ENCODE measurements around the gene PCGF5.
"Not testable (repeated sequence)": the region's sequence is repeated elsewhere in the genome, so short reads cannot be mapped to it uniquely, and the experiment has no call there.

PCGF5 gene

DNA sequence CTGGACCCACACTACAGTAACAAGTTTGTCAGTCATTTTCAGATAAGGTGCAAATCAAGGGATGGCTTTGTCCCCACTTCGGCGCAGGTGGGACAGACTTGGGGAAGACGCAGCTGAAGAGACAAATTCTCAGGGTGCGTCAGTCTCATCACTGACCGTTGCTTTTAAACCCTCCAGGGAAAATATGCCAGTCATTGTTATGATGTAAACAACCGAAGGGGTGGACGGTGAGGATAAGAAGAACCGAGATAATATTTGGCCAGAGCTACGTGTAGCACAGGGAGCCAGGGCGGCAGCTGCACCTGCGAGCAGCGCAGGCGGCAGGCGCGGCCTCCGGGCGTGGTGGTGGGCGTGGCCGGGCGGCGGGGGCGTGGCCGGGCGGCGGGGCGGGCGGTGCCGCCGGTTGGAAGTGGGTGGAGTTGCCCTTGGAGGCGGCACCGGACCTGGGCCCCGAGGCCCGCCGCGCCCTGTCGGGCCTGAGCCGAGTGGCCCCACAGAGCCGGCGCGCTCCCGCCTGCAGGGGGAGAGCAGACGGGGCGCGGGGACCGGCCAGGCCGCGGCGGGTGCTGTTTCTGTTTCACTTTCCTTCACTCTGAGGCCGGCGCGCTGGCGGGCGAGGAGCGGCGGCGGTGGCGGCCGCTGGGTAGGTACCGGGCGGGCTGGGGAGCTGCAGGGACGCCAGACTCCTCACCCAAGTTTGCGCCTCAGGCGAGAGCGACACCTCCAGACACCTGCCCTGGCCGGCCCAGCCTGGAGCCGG lies at the start of gene PCGF5:
Gene PCGF5, plus strand, starts transcription at position 470 of the 760 bp plus-strand sequence. CDS start 2,209 bp downstream, outside the sequence.
- peak; percentile 91 to 96 for DNase-seq

DNA sequence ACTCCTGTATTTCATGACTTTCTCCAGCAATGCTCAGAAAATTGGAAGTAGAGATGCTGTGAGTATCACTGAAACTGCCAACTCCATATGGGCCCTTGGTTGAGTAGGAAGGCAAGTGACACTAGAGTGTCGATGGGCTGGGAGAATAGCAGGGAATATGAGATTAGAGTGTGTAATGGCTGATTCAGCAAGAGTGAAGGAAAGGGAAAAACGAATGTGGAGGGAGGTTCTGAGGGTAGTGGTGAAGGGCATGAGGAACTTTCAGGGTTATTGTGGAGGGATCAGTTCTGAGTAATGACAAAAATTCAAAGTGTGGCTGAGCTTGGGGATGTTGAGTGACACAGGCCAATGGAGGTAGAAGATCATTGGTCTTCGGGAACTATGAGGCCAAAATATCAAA lies 49.0 kb upstream of the PCGF5 start:
- no peak for DNase-seq

GRCh38 chr10:91172348-91172747 lies 48.1 kb upstream of the PCGF5 start:
- DNase-seq = no peak

DNA sequence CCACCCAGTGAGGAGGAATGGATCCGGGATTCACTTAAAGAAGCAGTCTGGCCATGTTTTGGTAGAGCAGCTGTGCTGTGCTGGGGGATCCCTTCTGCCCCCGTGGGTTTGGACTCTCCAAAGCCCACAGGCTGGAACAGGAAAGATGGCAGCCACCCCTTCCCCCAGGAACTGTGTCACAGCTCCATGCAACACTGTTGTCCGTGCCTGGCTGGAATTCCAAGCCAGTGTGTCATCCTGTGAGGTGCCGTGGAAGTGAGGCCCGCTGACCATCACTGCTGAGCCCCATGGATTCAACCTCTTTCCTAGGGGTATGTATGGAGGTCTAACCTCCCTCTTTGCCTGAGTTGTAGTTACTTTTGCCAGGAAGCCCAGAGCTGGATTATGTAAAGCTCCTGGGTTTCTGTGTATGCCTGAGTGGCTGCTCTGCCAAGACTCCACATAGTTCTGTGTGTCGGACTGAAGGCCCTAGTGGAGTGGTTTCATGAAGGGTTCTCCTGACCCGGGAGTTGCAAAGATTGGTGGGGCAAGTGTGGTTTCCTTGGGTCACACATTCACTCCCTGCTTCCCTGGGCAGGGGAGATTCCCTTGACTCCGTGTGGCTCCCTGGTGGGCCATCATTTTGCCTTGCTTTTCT lies 35.1 kb upstream of the PCGF5 start:
- DNase-seq = no peak

DNA sequence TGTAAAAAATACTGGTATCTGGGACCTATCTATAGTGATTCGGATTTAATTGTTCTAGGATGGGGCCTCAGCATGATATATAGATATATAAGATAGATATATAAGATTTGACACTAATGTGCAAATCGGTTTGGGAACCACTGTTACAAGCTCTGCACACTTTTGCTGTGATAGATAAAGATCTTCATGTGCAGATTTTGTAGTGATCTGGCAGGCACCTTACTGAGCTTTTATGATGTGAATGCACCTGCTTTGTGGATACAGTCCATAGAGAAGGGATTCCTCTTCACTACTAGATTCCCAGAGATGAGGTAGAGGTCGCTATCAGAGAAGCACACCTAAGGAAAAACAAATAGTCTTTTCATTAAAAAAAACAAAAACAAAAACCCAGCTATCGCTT lies 33.3 kb upstream of the PCGF5 start:
- no peak for DNase-seq

- not testable (repeated sequence) for DNase-seq
Measured at GRCh38 chr10:91188010-91188409, 32.5 kb upstream of the PCGF5 start.

GRCh38 chr10:91188889-91189288 lies 31.6 kb upstream of the PCGF5 start:
- no peak for DNase-seq

GRCh38 chr10:91190388-91190870 lies 30.0 kb upstream of the PCGF5 start:
- no peak for DNase-seq

DNA sequence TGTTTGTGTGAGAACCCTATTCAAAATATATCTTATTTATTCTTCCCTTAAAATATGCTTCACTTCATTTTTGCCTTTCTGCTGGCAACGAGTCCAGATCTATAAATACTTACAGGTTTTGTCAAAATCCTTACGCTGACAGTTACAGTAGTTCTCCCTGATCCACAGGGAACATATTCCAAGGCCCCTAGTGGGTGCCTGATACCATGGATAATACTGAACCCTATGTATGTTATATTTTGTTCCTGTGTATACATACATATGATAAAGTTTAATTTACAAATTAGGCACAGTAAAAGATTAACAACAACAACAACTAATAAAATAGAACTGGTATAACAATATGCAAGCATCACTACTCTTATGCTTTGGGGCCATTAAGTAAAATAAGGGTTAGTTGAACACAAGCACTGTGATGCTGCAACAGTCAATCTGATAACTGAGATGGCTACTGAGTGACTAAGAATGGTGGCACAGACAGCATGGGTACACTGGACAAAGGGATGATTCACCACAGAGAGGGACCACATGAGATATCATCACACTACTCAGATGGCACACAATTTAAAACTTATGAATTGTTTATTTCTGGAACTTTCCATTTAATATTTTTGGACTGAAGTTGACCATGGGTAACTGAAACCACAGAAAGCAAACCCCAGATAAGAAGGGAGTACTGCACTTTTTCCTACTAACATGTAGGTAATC lies 29.4 kb upstream of the PCGF5 start:
- no peak for DNase-seq

GRCh38 chr10:91191584-91191919 lies 28.9 kb upstream of the PCGF5 start:
- no peak for DNase-seq

DNA sequence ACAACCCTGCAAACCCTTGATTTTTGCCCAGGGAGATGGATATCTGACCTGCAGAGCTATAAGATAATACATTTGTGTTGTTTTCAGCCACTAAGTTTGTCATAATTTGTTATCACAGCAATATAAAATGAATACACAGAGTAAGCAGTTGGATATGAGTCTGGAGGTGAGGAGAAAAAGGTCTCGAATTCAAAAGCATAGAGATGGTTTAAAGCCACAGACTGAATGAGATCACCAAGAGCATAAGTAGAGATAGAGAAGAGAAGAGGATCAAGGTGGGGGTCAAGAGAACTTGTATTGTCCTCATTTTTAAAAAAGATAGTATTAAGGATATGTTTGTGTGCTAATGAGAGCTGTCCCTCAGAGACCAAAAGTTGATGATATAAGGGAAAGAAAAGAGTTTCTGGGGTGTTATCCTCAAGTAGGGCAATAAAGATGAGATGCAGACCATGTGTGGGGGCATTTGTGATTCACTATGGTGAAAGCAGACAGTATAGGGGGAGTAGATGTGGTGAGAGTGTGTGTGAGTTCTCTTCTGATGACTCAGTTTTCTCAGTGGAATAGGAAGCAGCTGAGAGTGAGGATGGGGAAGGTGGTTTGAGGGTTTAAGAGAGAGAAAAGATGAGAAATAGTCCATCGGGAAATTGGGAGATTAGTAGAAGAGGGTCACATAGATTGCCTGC lies 25.8 kb upstream of the PCGF5 start:
- DNase-seq = no peak

DNA sequence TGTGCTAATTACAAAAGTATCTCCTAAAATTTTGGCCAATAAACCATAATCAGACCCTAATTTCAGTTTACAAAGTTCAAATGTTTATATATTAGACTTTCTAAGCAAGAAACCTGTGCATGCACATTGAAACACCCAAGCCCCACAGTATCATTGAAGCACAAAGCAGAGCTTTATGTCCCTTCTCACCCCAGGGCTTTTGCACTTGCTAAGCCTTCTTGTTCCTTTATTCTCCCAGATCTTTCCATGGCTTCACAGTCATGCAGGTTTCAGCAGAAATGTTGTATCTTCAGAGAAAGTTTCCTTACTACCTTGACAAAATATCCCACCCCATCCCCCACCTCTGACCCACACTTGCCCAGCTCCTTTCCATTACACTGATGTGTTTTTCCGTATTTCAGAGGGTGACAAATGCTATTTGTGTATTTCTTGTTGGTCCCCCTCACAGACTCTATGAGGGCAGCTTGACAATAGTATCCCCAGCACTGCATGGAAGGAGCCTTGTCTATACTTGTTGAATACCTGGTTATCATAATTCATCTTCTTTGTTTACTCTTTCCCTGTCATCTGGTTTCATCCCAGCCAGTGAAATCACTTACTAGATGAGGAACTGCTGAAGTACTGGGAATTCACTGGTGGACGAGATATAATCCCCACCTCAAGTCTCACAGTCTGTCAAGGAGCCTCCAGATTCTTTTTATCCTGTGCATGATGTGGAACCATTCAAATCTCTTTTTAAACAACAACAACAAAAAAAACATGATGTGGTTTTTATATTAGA lies 24.0 kb upstream of the PCGF5 start:
- no peak for DNase-seq

DNA sequence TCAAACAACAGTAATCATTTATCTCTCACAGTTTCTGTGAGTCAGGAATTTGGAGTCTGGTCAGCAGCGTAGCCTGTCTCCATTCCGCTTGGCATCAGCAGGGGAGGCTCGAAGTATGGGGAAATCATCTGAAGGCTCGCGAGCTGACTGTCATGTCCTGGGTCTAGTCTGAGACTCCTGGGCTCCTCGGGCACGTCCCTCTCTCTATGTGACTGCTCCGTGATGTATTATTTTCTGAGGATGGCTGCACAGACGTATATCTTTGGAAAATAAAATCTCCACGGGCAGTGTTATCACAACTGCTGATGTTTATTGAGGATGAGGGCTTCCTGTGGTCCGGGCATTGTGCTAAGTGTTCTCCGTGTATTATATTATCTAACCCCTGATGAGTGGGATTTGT lies 23.3 kb upstream of the PCGF5 start:
- no peak for DNase-seq

DNA sequence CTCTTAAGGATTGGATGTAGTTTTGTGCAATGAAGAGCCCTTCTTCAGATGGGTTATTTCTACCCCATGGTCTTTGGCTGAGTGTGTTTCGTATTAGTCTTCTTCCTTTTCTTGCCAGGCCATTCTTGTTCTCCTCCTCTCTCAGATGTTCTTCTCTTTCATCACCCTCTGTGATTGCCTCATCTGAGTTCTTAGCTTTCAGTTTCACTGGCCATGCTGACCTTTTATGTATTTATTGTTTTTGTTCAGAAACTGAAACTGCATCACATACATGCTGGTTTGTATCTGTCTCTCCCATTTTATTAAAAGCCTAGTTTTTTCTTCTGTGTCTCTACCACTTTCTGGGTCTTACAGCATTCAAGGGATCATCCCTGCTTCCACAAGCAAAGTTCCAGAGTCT lies 21.7 kb upstream of the PCGF5 start:
- DNase-seq = no peak

- no peak for DNase-seq
Measured at GRCh38 chr10:91200314-91201212, 19.9 kb upstream of the PCGF5 start.

DNA sequence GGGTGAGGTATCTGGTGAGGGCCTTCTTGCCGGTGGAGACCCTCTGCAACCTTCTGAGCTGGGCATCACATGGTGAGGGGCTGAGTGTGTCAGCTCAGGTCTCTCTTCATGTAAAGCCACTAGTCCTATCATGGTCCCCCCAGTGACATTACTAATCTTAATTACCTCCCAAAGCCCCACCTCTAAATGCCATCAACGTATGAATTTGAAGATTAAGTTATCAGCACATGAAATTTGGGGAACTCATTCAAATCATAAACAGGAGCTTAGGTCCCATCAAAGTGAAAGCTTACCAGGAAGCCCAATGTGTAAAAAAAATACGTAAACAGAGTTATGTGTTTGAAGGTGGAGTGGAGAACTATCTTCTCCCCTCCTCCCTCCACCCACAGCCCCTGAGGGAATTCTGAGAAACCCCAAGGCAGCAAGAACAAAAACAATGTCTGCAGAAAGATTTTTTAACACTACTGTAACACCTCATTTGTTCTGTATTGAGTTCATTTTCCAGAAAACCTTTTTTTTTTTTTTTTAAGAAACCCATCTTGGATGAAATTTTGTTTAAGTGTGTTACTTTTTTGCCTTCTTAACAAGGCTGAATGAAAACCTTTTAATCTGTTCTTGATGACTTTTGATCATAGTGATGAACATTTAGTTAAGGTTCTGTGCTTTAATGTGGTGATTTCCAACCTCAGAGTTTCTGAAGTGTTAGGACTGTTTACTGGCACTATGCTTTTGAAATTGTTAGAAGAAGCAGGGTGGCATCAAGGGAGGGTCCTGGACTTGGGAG lies 19.1 kb upstream of the PCGF5 start:
- DNase-seq = peak; percentile 46 to 53

- DNase-seq = no peak
Measured at GRCh38 chr10:91206427-91206826, 14.0 kb upstream of the PCGF5 start.

GRCh38 chr10:91206837-91207474 lies 13.5 kb upstream of the PCGF5 start:
- no peak for DNase-seq

DNA sequence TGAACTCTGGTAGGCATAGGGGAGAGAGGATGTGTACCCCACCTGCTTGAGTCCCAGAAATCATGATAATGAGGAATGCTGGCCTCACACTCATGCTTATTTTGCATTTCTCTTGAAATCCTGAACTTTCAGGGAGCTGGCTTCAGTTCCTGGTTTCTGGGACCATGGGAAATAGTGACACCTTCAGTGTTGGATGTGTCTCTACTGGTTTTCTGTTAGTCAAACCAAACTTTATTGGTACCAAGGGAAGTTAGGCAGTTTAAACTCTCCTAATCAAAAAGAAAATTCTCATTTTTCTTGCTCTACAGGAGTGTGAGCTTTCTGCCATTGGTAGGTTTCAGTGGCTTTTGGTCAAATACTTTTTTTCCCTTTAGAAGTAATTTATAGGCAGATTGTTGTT lies 11.8 kb upstream of the PCGF5 start:
- no peak for DNase-seq

DNA sequence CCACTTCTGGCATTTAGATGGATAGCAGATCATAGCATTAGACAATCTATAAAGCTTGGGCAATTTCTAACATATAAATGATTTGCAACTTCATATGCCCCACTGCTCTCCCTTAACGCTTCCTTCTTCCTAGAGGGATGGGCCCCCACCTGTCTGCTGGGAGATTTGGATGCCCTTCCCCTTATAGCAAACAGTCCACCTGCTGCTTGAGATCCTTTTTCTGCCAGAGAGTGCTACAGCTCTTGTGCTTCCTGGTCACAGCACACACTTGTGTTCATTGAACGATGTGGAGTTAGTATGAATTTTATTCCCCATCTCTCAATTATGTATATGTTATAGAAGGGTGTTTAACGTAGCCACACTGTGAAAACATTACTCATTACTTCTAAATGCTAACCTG lies 10.4 kb upstream of the PCGF5 start:
- no peak for DNase-seq
